ENCODE data around the gene FBLN7.
"Not testable (repeated sequence)": the region's sequence is repeated elsewhere in the genome, so short reads cannot be mapped to it uniquely, and the experiment has no call there.

FBLN7 gene

GRCh38 chr2:112181571-112182290 is 43.5 kb downstream of the FBLN7 start:
- FAIRE-seq = no peak
- no peak for DNase-seq (ENCODE audit: insufficient read length, low spot score)

- FAIRE-seq = no peak
- no peak for DNase-seq (ENCODE audit: insufficient read length, low spot score)
These were observed 44.4 kb downstream of the FBLN7 start for GRCh38 chr2:112182581-112183034.

GRCh38 chr2:112183327-112184025 is 45.3 kb downstream of the FBLN7 start:
- no peak for DNase-seq (ENCODE audit: insufficient read length, low spot score)
- FAIRE-seq = no peak

GRCh38 chr2:112184121-112184520 is 45.9 kb downstream of the FBLN7 start:
- DNase-seq (ENCODE audit: insufficient read length, low spot score) = no peak
- FAIRE-seq = no peak

- FAIRE-seq = no peak
- no peak for DNase-seq (ENCODE audit: insufficient read length, low spot score)
These were observed 46.9 kb downstream of the FBLN7 start for GRCh38 chr2:112185131-112185530.

- FAIRE-seq (no peak), DNase-seq (ENCODE audit: insufficient read length, low spot score) (no peak)
These were observed 49.0 kb downstream of the FBLN7 start for GRCh38 chr2:112187046-112187715.

GRCh38 chr2:112187805-112188596 is 49.8 kb downstream of the FBLN7 start:
- peak; percentile 79 for FAIRE-seq

GRCh38 chr2:112189001-112189556 is 50.9 kb downstream of the FBLN7 start:
- no peak for FAIRE-seq
- DNase-seq (ENCODE audit: insufficient read length, low spot score) = no peak

More at GRCh38 chr2:112187805-112188596, 49.8 kb downstream of the FBLN7 start:
- DNase-seq (ENCODE audit: insufficient read length, low spot score) = no peak

GRCh38 chr2:112194028-112194427 is 55.8 kb downstream of the FBLN7 start:
- no peak for FAIRE-seq
- DNase-seq (ENCODE audit: insufficient read length, low spot score) = no peak

GRCh38 chr2:112194482-112194881 is 56.3 kb downstream of the FBLN7 start:
- DNase-seq (ENCODE audit: insufficient read length, low spot score) (no peak), FAIRE-seq (no peak)

- no peak for DNase-seq (ENCODE audit: insufficient read length, low spot score)
- FAIRE-seq = no peak
These were observed 57.1 kb downstream of the FBLN7 start for GRCh38 chr2:112195167-112195766.

GRCh38 chr2:112195950-112196349 is 57.8 kb downstream of the FBLN7 start:
- DNase-seq (ENCODE audit: insufficient read length, low spot score) (no peak), FAIRE-seq (no peak)

GRCh38 chr2:112197868-112198267 is 59.7 kb downstream of the FBLN7 start:
- DNase-seq (ENCODE audit: insufficient read length, low spot score) (no peak), FAIRE-seq (no peak)

- DNase-seq (ENCODE audit: insufficient read length, low spot score) (no peak), FAIRE-seq (no peak)
These were observed 60.6 kb downstream of the FBLN7 start for GRCh38 chr2:112198780-112199179.

GRCh38 chr2:112199188-112199587 is 61.0 kb downstream of the FBLN7 start:
- FAIRE-seq (no peak), DNase-seq (ENCODE audit: insufficient read length, low spot score) (no peak)

GRCh38 chr2:112201696-112202430 is 63.7 kb downstream of the FBLN7 start:
- DNase-seq (ENCODE audit: insufficient read length, low spot score) = no peak
- no peak for FAIRE-seq

- no peak for FAIRE-seq
- DNase-seq (ENCODE audit: insufficient read length, low spot score) = no peak
These were observed 66.2 kb downstream of the FBLN7 start for GRCh38 chr2:112204411-112204810.

- not testable (repeated sequence) for DNase-seq (ENCODE audit: insufficient read length, low spot score); FAIRE-seq
These were observed 69.7 kb downstream of the FBLN7 start for GRCh38 chr2:112207905-112208304.

GRCh38 chr2:112216167-112216566 is 78.0 kb downstream of the FBLN7 start:
- DNase-seq (ENCODE audit: insufficient read length, low spot score) = no peak

More at GRCh38 chr2:112216167-112216566, 78.0 kb downstream of the FBLN7 start:
- no peak for FAIRE-seq
